ENCODE results near the gene GZMH.

Gene GZMH

DNA sequence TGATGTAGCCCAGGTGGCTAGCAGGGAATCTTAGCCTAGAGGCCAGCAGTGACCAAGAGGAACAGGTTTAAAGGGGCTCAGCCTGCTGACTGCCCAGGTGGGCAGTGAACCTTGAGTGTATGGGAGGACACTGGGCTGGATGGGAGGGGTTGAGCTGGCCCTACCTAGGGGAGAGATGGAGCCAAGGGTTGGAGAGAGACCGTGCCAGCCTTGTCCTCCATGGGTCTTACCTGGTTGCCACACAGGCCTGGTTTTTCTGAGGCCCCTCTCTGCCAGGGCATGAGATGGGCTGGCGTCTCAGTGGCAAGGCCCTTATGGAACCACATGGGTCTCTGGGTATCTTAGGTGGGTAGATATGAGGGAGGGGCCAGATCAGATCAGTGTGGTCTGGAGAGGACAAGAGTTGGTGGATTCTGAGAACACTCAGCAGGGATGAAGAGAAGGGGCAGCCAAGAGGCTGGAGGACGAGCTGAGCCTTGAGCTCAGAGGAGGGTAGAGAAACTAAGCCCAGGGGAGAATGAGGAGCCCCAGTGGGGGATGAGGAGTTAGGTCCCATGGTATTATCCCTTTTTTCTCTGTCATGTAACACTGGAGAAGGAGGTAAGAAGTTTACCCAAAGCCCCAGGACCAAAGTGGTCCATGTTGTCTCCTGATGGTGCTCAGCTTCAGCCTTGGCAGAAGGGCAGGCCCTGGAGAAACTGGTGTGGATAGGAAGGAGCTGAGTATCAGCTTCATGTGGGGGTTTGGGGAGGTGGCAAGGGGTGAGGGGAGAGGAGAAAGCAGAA, 20.8 kb upstream of the GZMH start:
- no peaks in the 10 kb centered on the region for H3K9me3 ChIP-seq (ENCODE audit: control insufficient read depth, insufficient read depth, low read length)
- H3K27ac ChIP-seq (ENCODE audit: low read depth, low read length): no peak overlapping the region
- no peak overlapping the region for H3K4me3 ChIP-seq (ENCODE audit: low read depth, low read length)
- H3K4me1 ChIP-seq (ENCODE audit: control insufficient read depth, insufficient read depth, low read length): no peaks in the 10 kb centered on the region
- no peak overlapping the region for H3K9ac ChIP-seq (ENCODE audit: low read depth, low read length)
- H3K27me3 ChIP-seq (ENCODE audit: control insufficient read depth, insufficient read depth, low read length): no peaks in the 10 kb centered on the region
- no peaks in the 10 kb centered on the region for H3K36me3 ChIP-seq (ENCODE audit: control insufficient read depth, insufficient read depth, low read length)

GRCh38 chr14:24629521-24629920, 20.0 kb upstream of the GZMH start:
- H3K4me3 ChIP-seq (ENCODE audit: low read depth, low read length): no peak overlapping the region
- H3K4me1 ChIP-seq (ENCODE audit: control insufficient read depth, insufficient read depth, low read length): no peaks in the 10 kb centered on the region
- no peak overlapping the region for H3K27ac ChIP-seq (ENCODE audit: low read depth, low read length)
- H3K9ac ChIP-seq (ENCODE audit: low read depth, low read length): no peak overlapping the region
- H3K9me3 ChIP-seq (ENCODE audit: control insufficient read depth, insufficient read depth, low read length): no peaks in the 10 kb centered on the region
- no peaks in the 10 kb centered on the region for H3K36me3 ChIP-seq (ENCODE audit: control insufficient read depth, insufficient read depth, low read length)
- no peaks in the 10 kb centered on the region for H3K27me3 ChIP-seq (ENCODE audit: control insufficient read depth, insufficient read depth, low read length)

DNA sequence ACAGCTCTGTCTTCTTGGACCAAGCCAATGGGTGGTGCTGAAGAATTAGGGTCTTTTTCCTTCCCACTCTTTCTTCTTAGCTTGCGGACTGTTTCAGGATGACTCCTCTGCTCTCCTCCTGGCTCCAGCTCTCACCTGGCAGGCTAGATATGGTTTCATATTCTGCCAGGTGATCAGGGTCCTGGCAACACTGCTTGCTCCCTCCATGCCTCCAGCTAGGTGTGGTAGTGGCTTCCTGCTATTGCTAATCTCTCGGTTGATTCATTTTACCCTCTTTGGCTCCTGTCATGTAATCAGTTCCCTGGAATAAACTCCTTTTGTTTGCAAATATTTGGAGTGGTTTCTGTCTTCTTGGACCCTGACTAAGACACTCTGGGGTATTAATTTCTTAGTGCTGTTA, 4.3 kb upstream of the GZMH start:
- H3K4me1 ChIP-seq (ENCODE audit: control insufficient read depth, insufficient read depth, low read length): no peaks in the 10 kb centered on the region
- H3K9me3 ChIP-seq (ENCODE audit: control insufficient read depth, insufficient read depth, low read length): no peaks in the 10 kb centered on the region
- H3K36me3 ChIP-seq (ENCODE audit: control insufficient read depth, insufficient read depth, low read length): no peaks in the 10 kb centered on the region
- no peak overlapping the region for H3K27ac ChIP-seq (ENCODE audit: low read depth, low read length)
- no peaks in the 10 kb centered on the region for H3K27me3 ChIP-seq (ENCODE audit: control insufficient read depth, insufficient read depth, low read length)
- H3K4me3 ChIP-seq (ENCODE audit: low read depth, low read length): no peak overlapping the region
- no peak overlapping the region for H3K9ac ChIP-seq (ENCODE audit: low read depth, low read length)

GRCh38 chr14:24613241-24613640, 3.8 kb upstream of the GZMH start:
- no peak overlapping the region for H3K27ac ChIP-seq (ENCODE audit: low read depth, low read length)
- H3K9me3 ChIP-seq (ENCODE audit: control insufficient read depth, insufficient read depth, low read length): no peaks in the 10 kb centered on the region
- no peak overlapping the region for H3K4me3 ChIP-seq (ENCODE audit: low read depth, low read length)
- H3K4me1 ChIP-seq (ENCODE audit: control insufficient read depth, insufficient read depth, low read length): no peaks in the 10 kb centered on the region
- no peaks in the 10 kb centered on the region for H3K27me3 ChIP-seq (ENCODE audit: control insufficient read depth, insufficient read depth, low read length)
- no peaks in the 10 kb centered on the region for H3K36me3 ChIP-seq (ENCODE audit: control insufficient read depth, insufficient read depth, low read length)
- no peak overlapping the region for H3K9ac ChIP-seq (ENCODE audit: low read depth, low read length)

GRCh38 chr14:24612196-24612595, 2.7 kb upstream of the GZMH start:
- Histone ChIP-seq H3K9ac (ENCODE audit: low read depth, low read length) (no peak overlapping the region), H3K4me1 (ENCODE audit: control insufficient read depth, insufficient read depth, low read length) (no peaks in the 10 kb centered on the region), H3K4me3 (ENCODE audit: low read depth, low read length) (no peak overlapping the region), H3K27ac (ENCODE audit: low read depth, low read length) (no peak overlapping the region), H3K9me3 (ENCODE audit: control insufficient read depth, insufficient read depth, low read length) (no peaks in the 10 kb centered on the region), H3K36me3 (ENCODE audit: control insufficient read depth, insufficient read depth, low read length) (no peaks in the 10 kb centered on the region), H3K27me3 (ENCODE audit: control insufficient read depth, insufficient read depth, low read length) (no peaks in the 10 kb centered on the region)

GRCh38 chr14:24607635-24608514, 1.6 kb downstream of the GZMH start:
- Histone ChIP-seq H3K9me3 (ENCODE audit: control insufficient read depth, insufficient read depth, low read length) (no peaks in the 10 kb centered on the region), H3K27me3 (ENCODE audit: control insufficient read depth, insufficient read depth, low read length) (no peaks in the 10 kb centered on the region), H3K36me3 (ENCODE audit: control insufficient read depth, insufficient read depth, low read length) (no peaks in the 10 kb centered on the region), H3K4me1 (ENCODE audit: control insufficient read depth, insufficient read depth, low read length) (no peaks in the 10 kb centered on the region), H3K9ac (ENCODE audit: low read depth, low read length) (no peak overlapping the region), H3K27ac (ENCODE audit: low read depth, low read length) (no peak overlapping the region), H3K4me3 (ENCODE audit: low read depth, low read length) (no peak overlapping the region)

- Histone ChIP-seq H3K27me3 (ENCODE audit: control insufficient read depth, insufficient read depth, low read length) (no peaks in the 10 kb centered on the region), H3K4me3 (ENCODE audit: low read depth, low read length) (no peak overlapping the region), H3K9me3 (ENCODE audit: control insufficient read depth, insufficient read depth, low read length) (no peaks in the 10 kb centered on the region), H3K4me1 (ENCODE audit: control insufficient read depth, insufficient read depth, low read length) (no peaks in the 10 kb centered on the region), H3K36me3 (ENCODE audit: control insufficient read depth, insufficient read depth, low read length) (no peaks in the 10 kb centered on the region), H3K27ac (ENCODE audit: low read depth, low read length) (no peak overlapping the region), H3K9ac (ENCODE audit: low read depth, low read length) (no peak overlapping the region)
Observed at GRCh38 chr14:24607081-24607480, 2.4 kb downstream of the GZMH start.

DNA sequence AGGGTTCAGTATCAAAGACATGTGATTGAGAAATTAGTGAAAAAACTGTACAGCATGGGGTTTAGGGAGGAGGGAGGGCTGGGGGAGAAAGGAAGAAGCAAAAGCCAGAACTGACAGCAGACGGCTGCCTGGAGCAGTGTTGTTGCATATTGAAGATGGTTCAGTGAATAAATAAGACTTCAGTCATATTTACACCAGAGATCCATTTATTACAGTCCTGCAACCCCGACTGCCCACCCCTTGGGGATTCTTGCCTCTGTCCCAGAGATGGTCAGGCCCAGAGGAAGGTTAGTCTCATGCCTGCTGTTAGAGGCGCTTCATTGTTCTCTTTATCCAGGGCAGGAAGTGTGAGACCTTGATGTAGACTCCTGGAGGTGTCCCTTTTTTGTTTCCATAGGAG, 3.2 kb downstream of the GZMH start:
- H3K9ac ChIP-seq (ENCODE audit: low read depth, low read length): no peak overlapping the region
- no peaks in the 10 kb centered on the region for H3K4me1 ChIP-seq (ENCODE audit: control insufficient read depth, insufficient read depth, low read length)

DNA sequence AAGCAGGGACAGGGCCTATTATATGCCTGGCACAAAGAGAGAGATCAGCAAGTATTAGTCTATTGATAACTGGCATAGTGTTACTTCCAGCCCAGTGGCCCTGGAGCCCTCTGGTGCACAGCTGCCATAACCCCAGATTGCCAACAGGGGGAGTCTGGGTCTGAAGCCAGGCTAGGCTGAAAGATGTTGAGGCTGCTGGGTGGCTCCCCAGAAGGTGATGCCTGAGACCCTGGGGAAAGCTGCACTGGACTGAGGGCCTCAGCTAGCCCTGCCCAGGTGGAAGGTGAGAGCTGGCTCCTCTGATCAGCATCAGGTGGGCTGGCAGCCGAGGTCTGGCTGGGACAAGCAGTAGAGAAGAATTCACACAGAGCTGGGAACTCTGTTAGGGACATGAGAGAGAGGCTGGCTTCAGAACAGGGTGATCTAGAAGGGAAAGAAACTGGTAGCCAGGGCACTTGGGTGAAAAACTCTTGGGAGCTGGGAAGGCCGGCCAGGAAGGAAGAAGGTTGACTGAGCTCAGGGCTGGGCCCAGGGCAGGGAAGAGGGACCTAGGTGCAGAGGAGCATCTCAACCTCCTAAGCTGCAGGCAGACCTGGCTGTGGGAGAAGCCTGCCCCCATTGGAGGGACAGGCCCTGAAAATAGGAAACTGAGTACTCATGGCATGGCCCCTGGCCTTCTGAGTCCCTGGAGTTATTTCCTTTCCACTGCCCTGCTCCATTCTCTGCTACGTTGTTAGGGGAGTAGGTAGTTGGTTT, 3.9 kb downstream of the GZMH start:
- Histone ChIP-seq H3K4me1 (ENCODE audit: control insufficient read depth, insufficient read depth, low read length) (no peaks in the 10 kb centered on the region), H3K9ac (ENCODE audit: low read depth, low read length) (no peak overlapping the region), H3K36me3 (ENCODE audit: control insufficient read depth, insufficient read depth, low read length) (no peaks in the 10 kb centered on the region), H3K9me3 (ENCODE audit: control insufficient read depth, insufficient read depth, low read length) (no peaks in the 10 kb centered on the region), H3K27ac (ENCODE audit: low read depth, low read length) (no peak overlapping the region), H3K27me3 (ENCODE audit: control insufficient read depth, insufficient read depth, low read length) (no peaks in the 10 kb centered on the region), H3K4me3 (ENCODE audit: low read depth, low read length) (no peak overlapping the region)

More for the DNA sequence above, 3.2 kb downstream of the GZMH start:
- no peaks in the 10 kb centered on the region for H3K9me3 ChIP-seq (ENCODE audit: control insufficient read depth, insufficient read depth, low read length)
- H3K27me3 ChIP-seq (ENCODE audit: control insufficient read depth, insufficient read depth, low read length): no peaks in the 10 kb centered on the region
- no peak overlapping the region for H3K4me3 ChIP-seq (ENCODE audit: low read depth, low read length)
- no peaks in the 10 kb centered on the region for H3K36me3 ChIP-seq (ENCODE audit: control insufficient read depth, insufficient read depth, low read length)
- no peak overlapping the region for H3K27ac ChIP-seq (ENCODE audit: low read depth, low read length)

GRCh38 chr14:24597403-24597802, 12.1 kb downstream of the GZMH start:
- Histone ChIP-seq H3K36me3 (ENCODE audit: control insufficient read depth, insufficient read depth, low read length) (no peaks in the 10 kb centered on the region), H3K4me3 (ENCODE audit: low read depth, low read length) (no peak overlapping the region), H3K4me1 (ENCODE audit: control insufficient read depth, insufficient read depth, low read length) (no peaks in the 10 kb centered on the region), H3K9me3 (ENCODE audit: control insufficient read depth, insufficient read depth, low read length) (peaks cover 7% of the 10 kb centered on the region), H3K27ac (ENCODE audit: low read depth, low read length) (no peak overlapping the region), H3K27me3 (ENCODE audit: control insufficient read depth, insufficient read depth, low read length) (no peaks in the 10 kb centered on the region), H3K9ac (ENCODE audit: low read depth, low read length) (no peak overlapping the region)

All from HUES48 (cell line).